Activated CD4-positive, CD25-positive, alpha-beta regulatory T cell (primary cell): ENCODE results near the gene PLVAP.
"Not testable (repeated sequence)": the region's sequence is repeated elsewhere in the genome, so short reads cannot be mapped to it uniquely, and the experiment has no call there.

Experiments used
- DNase-seq, 4 experiments: peaks; one replicate each; lab custom pipeline; 2025; lab: John Stamatoyannopoulos, UW

PLVAP gene

DNA sequence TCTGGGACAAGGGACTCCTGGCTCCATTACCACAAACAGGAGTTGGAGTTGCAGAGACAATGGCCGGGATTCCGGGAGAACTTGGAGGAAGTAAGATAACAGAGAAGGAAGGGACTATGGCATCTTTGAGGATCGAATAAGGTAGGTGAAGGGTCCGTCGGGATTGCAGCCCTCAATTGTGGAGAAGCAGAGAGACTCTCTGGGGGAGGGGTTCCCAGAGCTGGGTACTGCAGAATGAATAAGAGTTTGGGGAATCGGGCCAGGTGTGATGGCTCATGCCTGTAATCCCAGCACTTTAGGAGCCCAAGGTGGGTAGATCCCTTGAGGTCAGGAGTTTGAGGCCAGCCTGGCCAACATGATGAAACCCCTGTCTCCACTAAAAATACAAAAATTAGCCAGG, 24.5 kb upstream of the PLVAP start:
- no peak for DNase-seq

- no peak for DNase-seq
These were observed 21.9 kb upstream of the PLVAP start for GRCh38 chr19:17398902-17399527.

DNA sequence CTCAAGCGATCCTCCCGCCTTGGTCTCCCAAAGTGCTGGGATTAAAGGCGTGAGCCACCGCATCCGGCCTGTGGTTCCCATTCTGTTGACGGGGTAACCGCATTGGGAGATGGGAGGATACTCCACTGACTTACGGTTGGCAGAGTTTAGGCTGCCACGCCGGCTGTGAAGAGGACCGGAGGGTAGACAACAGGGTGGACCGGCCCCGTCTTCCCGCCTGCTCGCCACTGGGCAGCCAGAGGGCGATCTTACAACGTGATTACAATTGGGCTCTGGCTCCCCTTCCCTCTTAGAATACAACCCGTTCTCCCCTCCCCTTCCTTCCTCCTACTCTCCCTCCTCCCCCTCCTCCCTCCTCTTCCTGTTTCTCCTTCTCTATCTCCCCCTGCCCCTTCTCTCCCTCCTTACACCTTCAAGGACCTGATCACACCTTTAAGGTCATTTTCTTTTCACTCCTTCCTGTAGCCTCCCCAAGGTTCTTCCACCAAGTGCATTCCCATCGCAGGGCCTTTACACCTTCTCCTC, 17.8 kb upstream of the PLVAP start:
- peak; percentile 25 to 55 (median 48) for DNase-seq

DNA sequence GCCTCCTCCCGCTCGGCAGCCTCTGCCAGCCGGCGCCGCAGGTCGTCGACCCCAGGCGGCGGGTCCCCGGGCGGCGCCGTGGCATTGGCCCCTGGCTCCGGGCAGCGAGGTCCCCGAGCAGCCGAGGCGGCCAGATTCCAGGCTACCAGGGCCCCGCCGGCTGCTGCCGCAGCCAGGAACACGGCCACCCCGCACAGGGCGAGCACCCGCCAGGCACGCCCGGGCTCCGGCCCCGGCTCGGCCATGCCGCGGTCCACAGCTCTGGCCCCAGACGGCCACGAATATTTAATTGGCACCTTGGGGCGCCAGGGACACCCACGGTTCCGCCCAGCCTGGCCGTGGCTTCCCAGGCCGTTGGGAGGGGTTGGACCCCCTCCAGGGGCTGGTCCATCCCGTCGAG, 16.8 kb upstream of the PLVAP start, which contains the start of gene CCDC194:
Gene CCDC194 (minus strand): TSS at position 283 of the 400 bp plus-strand sequence. CDS start 38 bp downstream, at position 245.
- no peak for DNase-seq

DNA sequence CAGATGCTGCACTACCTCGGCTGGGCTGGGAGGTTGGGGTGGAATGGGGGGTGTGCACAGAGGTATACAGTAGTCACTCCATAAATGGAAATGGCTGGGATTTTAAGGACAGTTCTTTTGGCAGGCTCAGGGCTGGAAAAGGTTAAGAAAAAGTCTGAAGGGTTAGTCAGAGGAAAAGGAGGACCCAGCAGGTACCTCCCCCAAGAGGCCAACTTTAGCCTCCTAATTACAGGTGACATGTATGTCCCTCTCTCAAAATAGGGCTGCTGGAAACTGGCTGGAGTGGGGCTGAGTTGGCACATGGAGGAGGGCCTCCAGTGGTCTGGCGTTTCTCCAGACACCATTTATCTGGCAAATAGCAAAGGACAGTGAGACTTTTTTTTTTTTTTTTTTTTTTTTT, 15.9 kb upstream of the PLVAP start:
- no peak for DNase-seq

DNA sequence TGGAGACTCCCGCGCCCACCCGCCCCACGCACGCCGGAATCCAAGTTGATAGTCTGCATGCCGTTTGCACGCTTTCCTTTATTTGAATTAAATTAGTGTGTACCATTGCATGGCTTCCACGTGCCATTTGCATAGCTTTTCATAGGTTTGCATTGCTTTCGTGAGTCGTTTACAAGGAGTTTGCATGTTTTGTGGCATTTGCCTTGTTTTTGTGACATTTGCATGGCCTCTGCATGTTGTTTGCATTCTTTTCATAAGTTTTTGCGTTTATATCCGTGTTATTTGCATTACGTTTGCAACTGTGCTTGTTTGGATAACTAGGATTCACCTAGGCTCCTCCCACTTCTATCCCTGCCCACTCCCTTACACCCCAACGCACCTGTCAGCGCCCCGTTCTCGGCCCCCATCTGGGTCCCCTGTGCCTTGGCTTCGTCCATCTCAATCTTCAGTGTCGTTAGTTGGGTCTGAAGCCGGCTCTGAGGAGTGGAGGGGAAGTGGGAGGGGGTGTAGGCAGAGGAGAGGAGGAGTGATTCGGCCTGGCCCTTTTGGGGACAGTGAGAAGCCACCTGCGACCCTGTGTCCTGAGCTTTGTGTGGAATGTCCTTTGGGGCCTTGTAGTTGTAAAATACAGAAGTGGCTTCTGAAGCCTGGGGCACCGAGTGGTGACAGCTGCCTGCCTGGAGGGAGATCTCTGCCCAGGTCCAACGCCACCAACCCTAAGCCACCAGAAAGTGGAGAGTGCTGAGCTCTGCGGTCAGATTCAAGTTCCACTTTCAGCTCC, 14.4 kb upstream of the PLVAP start:
- DNase-seq: no peak

DNA sequence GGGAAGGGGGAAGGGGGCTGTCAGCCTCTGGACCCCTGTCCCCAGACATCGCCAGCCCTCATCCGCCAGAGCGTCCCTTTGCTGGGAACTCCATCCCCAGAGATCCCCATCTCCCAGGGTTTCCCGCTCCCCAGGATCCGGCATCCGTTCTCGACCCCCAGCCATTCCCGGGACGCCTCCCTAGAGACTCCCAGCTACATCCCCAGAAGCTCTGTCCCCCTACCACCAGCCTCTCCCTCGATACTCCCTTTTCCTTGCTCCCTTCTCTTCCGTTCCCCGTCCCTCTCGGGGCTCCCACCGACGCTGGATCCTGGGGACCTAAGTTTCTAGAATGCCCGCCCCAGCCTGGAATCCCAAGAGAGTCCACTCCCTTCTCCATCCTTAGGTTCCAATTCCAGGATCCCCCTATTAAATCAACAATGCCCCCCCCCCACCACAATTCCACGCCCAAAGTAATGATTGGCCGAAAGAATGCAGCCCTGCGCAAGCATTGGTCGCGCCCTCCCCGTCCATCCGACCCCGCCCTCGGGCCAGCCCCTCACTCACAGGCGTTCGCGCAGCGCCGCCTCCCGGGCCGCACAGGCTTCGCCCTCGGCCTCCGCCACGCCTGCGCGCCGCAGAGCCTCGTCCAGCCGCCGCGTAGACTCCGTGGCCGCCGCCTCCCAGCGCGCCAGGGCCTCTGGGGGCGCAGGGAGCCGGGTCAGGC, 13.7 kb upstream of the PLVAP start:
- peak; percentile 73 to 81 (median 75) for DNase-seq

DNA sequence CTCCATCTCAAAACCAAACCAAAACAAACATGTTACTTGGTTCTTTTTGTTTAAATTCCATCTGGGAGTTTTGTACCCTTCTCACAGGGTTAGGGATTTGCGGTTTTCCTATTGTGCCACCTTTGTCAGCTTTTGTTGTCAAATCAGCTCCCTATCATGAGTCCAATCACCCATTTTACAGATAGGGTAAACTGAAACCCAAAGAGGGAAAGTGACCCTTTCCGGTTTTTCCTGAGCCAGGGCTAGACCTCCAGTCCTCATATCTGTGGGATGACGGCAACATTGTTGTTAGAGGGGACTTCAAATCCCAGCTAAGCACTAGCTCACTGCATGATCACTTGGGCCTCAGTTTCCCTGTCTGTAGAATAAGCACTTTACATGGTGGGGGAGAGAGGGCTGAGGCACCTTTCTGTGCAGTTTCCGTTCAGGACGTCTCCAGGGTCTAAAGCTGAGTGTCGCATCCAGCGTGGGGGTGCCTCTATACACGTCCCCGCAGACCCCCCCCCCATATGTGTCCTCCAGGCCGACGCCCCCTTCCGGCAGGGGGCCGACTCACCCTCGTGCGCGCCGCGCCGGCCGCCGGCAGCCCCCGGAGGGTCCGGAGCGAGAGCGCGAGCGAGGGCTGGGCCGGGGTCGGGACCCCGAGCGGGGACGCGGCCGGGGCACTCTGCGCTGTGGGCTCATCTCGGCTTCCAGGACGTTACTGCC, 13.0 kb upstream of the PLVAP start:
- DNase-seq: no peak

DNA sequence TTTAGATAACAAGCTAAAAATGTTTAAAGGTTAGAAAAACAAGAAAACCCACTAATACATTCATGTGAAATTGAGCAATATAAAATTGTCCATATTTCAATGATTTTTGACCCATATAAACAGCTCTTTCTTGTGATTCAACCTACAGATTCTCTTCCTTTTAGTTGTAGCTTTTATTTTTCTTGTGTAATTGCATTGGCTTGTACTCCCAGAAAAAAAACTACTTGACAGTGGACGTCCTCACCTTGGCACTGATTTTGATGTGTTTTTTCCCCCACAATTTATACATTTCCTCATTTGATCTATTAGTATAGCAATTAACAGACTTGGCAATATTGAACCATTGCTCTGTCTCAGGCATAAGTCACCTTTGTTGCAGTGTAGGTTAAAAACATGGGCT, 12.1 kb upstream of the PLVAP start:
- no peak for DNase-seq

- DNase-seq: peak; percentile 16 to 46 (median 42)
These were observed 8.9 kb upstream of the PLVAP start for GRCh38 chr19:17385878-17386611.

DNA sequence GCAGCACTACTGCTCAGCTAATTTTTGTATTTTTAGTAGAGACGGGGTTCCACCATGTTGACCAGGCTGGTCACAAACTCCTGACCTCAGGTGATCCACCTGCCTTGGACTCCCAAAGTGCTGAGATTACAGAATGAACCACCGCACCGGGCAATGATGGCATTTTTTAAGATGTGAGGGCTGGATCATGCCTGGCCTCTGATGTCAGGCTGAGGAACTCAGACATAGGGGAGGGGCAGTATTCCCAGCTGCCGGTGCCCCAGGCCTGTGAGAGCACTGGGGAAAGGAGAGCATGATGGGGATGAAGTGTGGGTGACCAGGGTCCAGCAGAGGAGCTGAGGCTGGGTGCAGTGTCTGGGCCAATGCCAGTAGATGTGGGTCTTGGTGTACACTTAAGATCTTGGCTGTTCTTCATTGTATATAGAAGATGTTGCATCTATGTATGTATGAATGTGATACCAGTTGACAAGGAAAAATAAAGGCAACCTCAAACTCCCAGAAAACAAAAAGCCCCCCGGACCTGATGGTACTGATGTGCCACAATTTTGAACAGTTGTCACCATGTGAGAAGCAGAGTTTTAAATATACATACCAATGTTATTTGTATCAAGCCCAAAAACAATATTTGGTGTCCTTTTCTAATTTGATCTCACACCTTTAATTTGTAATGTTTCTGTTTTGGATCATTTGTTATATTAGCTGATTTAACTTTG, 3.4 kb upstream of the PLVAP start:
- DNase-seq: no peak

DNA sequence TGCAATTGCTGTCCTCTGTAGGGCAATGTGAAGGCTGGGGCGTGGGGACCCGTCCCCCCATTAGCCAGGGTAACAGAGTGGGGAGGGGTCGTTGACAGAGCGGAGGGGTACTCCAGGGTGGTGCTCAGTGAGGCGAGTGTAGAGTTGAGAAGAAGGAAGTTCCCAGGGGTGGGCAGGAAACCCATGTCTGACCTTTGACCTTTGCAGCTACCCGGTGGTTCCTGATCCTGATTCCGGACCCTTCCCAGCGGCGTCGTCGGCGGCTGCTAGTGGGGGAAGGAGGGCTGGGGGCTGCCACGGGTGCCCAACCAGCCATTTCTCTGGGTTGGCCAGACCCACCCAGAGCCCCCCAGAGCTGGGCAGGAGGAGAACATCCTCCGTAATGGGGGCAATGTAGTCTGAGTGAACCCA, 2.1 kb upstream of the PLVAP start:
- DNase-seq: no peak

GRCh38 chr19:17378271-17378670, 1.1 kb upstream of the PLVAP start:
- DNase-seq: no peak

DNA sequence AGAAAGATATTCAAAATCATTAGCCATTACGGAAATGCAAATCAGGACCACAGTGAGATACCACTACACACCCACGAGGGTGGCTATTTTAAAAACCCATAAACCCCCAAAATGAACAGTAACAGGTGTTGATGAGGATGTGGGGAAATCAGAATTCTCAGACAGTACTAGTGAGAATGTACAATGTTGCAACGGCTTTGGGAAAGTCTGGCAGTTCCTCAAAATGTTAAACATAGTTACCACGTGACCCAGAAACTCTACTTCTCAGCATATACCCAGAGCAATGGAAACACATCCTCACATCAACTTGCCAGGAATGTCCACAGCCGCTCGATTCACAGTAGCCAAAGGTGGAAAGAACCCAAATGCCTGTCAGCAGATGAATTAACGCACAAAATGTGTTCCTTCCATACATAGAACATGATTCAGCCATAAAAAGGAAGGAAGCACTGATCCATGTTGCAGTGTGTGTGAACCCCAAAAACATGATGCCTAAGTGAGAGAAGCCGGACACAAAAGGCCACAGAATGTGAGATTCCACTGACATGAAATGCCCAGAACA, 7.0 kb downstream of the PLVAP start:
- DNase-seq: no peak

GRCh38 chr19:17365361-17365760, 11.8 kb downstream of the PLVAP start:
- DNase-seq: no peak

GRCh38 chr19:17363852-17364605, 13.1 kb downstream of the PLVAP start:
- DNase-seq: not testable (repeated sequence)

GRCh38 chr19:17359905-17360800, 17.0 kb downstream of the PLVAP start:
- no peak for DNase-seq

DNA sequence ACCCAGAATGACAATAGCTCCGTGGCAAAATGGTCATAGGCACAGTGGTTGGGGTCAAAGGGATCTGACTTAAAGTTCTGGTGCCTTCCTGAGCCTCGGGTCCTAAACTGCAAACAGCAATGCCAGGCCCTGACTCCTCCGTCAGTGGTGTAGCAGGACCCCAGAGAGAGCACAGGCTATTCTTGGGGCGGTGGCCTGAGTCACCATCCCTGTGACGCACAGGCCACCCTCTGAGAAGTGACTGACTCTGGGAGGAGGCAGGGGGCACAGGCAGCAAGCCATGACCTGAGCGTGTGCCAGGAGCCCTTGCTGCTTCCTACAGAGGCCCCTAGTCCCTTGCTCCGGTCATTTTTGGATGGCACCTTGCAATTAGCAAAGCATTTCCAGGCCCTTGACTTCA, 18.7 kb downstream of the PLVAP start:
- no peak for DNase-seq

GRCh38 chr19:17357724-17358123, 19.4 kb downstream of the PLVAP start:
- no peak for DNase-seq
